IMR-90 (cell line): Measurements from ENCODE around the gene CST5. TPM values are rescaled to one million over a fixed set of nuclear protein-coding genes. Genes with fewer than 3 reads are reported as not detected.

ENCODE experiments used
- ATAC-seq: fragments of 200-7000 bp; cut with Tn5 transposase; 2 replicates; pipeline ENCODE4 v1.9.1; 2020; ENCODE audit warnings: low read depth, mild to moderate bottlenecking, moderate library complexity
- BruUV-seq: library from RNA; stranded (reverse); fragments of 400-500 nt; replicated peaks from 2 replicates; lab custom pipeline; 2021; lab: Mats Ljungman, UMichigan
- CTCF ChIA-PET: fragments of 300-600 bp; formaldehyde crosslinking; extraction: SDS; loops from one replicate; lab custom pipeline; 2021; ENCODE audit warnings: antibody characterized with exemption; lab: Yijun Ruan, JAX
- POLR2A ChIA-PET: fragments of 300-600 bp; sonication (Branson Sonifier 250); formaldehyde crosslinking; loops from one replicate; lab custom pipeline; 2022; ENCODE audit warnings: antibody characterized with exemption; ENCODE audit not compliant: unreplicated experiment; lab: Charles Lee
- DNase-seq: peaks from one replicate; pipeline ENCODE4 v3.0.0; 2013
- H2AFZ ChIP-seq: replicated peaks from 2 replicates; pipeline ENCODE3; 2013; ENCODE audit warnings: low read length, mild to moderate bottlenecking; ENCODE audit not compliant: poor library complexity
- H2AK5ac ChIP-seq: 2 replicates; pipeline ENCODE4 v1.6.1; 2013; ENCODE audit warnings: low read depth, low read length, inconsistent platforms
- H2AK9ac ChIP-seq: replicated peaks from 2 replicates; pipeline ENCODE3; 2013; ENCODE audit warnings: mild to moderate bottlenecking, low read depth, low read length, moderate library complexity; ENCODE audit not compliant: poor library complexity
- H2BK120ac ChIP-seq: 2 replicates; pipeline ENCODE4 v1.6.1; 2013; ENCODE audit warnings: low read depth, low read length, inconsistent platforms
- H2BK15ac ChIP-seq: 3 replicates; pipeline ENCODE4 v1.6.1; 2013; ENCODE audit warnings: low read depth, low read length, inconsistent platforms
- H2BK20ac ChIP-seq: 2 replicates; pipeline ENCODE4 v1.6.1; 2013; ENCODE audit warnings: low read depth, mild to moderate bottlenecking, inconsistent platforms, low read length, moderate library complexity
- H2BK5ac ChIP-seq: 2 replicates; pipeline ENCODE4 v1.6.1; 2013; ENCODE audit warnings: mild to moderate bottlenecking, low read depth, low read length, inconsistent platforms; ENCODE audit not compliant: poor library complexity, severe bottlenecking
- H3K14ac ChIP-seq: replicated peaks from 2 replicates; pipeline ENCODE4 v1.6.1; 2013; ENCODE audit warnings: low read depth, low read length, inconsistent platforms
- H3K18ac ChIP-seq: 2 replicates; pipeline ENCODE4 v1.6.1; 2013; ENCODE audit warnings: low read depth, low read length, control low read depth
- H3K23ac ChIP-seq: 2 replicates; pipeline ENCODE4 v1.6.1; 2013; ENCODE audit warnings: low read depth, low read length, inconsistent platforms
- H3K27ac ChIP-seq: 2 replicates; pipeline ENCODE4 v1.5.1; 2013; ENCODE audit warnings: mild to moderate bottlenecking, control low read depth, low read length; ENCODE audit not compliant: insufficient read depth
- H3K27me3 ChIP-seq: 2 replicates; pipeline ENCODE4 v1.6.1; 2013; ENCODE audit warnings: low read length; ENCODE audit not compliant: control insufficient read depth, insufficient read depth
- H3K36me3 ChIP-seq: 2 replicates; pipeline ENCODE4 v1.6.1; 2013; ENCODE audit warnings: low read length, mixed read lengths; ENCODE audit not compliant: control insufficient read depth, insufficient read depth
- H3K4ac ChIP-seq: 2 replicates; pipeline ENCODE4 v1.6.1; 2013; ENCODE audit warnings: low read depth, low read length, inconsistent platforms
- H3K4me1 ChIP-seq: 2 replicates; pipeline ENCODE4 v1.6.1; 2013; ENCODE audit warnings: low read length, mixed read lengths; ENCODE audit not compliant: control insufficient read depth, insufficient read depth
- H3K4me2 ChIP-seq: 2 replicates; pipeline ENCODE4 v1.6.1; 2013; ENCODE audit warnings: low read depth, mild to moderate bottlenecking, control low read depth, low read length, moderate library complexity
- H3K4me3 ChIP-seq: 2 replicates; pipeline ENCODE4 v1.5.1; 2013; ENCODE audit warnings: low read depth, mild to moderate bottlenecking, control low read depth, low read length, moderate library complexity; ENCODE audit not compliant: insufficient read depth
- H3K56ac ChIP-seq: 2 replicates; pipeline ENCODE4 v1.6.1; 2013; ENCODE audit warnings: low read length, inconsistent platforms; ENCODE audit not compliant: insufficient read depth; ENCODE audit errors: extremely low read depth
- H3K79me1 ChIP-seq, 2 experiments: 2 replicates each; pipeline ENCODE4 v1.6.1; 2013; ENCODE audit warnings: low read length in 2 of 2, inconsistent platforms in 1 of 2, low read depth in 1 of 2
- H3K9ac ChIP-seq: 2 replicates; pipeline ENCODE4 v1.6.1; 2013; ENCODE audit warnings: low read depth, low read length, control low read depth
- H3K9me1 ChIP-seq: 2 replicates; pipeline ENCODE4 v1.6.1; 2013; ENCODE audit warnings: low read length, inconsistent platforms; ENCODE audit not compliant: insufficient read depth
- H3K9me3 ChIP-seq: 2 replicates; pipeline ENCODE4 v1.6.1; 2013; ENCODE audit warnings: low read length; ENCODE audit not compliant: control insufficient read depth, insufficient read depth
- H4K20me1 ChIP-seq: 2 replicates; pipeline ENCODE4 v1.6.1; 2013; ENCODE audit warnings: low read length, inconsistent platforms; ENCODE audit not compliant: insufficient read depth
- H4K5ac ChIP-seq: 2 replicates; pipeline ENCODE4 v1.6.1; 2013; ENCODE audit warnings: mild to moderate bottlenecking, low read depth, low read length, control low read depth
- H4K8ac ChIP-seq, 2 experiments: 2 replicates each; pipeline ENCODE4 v1.6.1; 2013; ENCODE audit warnings: low read depth in 2 of 2, low read length in 2 of 2, control low read depth in 1 of 2, inconsistent platforms in 1 of 2
- H4K91ac ChIP-seq: 2 replicates; pipeline ENCODE4 v1.6.1; 2013; ENCODE audit warnings: low read depth, low read length, inconsistent platforms; ENCODE audit not compliant: insufficient read depth
- BHLHE40 ChIP-seq: fragments of 150-350 bp; IDR thresholded peaks from 2 replicates; pipeline ENCODE4 v1.6.1; 2016; ENCODE audit warnings: mild to moderate bottlenecking, low read depth, low read length
- CEBPB ChIP-seq: IDR thresholded peaks from 2 replicates; pipeline ENCODE4 v1.6.1; 2012; ENCODE audit warnings: low read depth, low read length, improper control_type of control experiment
- CHD1 ChIP-seq: IDR thresholded peaks from 2 replicates; pipeline ENCODE4 v1.6.1; 2012; ENCODE audit warnings: low read depth, low read length, improper control_type of control experiment
- CTCF ChIP-seq: conservative IDR thresholded peaks from 2 replicates; pipeline ENCODE4 v1.5.1; 2012; ENCODE audit warnings: mild to moderate bottlenecking, low read depth, low read length, improper control_type of control experiment
- FOS ChIP-seq: fragments of 150-350 bp; IDR thresholded peaks from 2 replicates; pipeline ENCODE4 v1.6.1; 2016; ENCODE audit warnings: low read depth, low read length
- MAFK ChIP-seq: IDR thresholded peaks from 2 replicates; pipeline ENCODE4 v1.6.1; 2012; ENCODE audit warnings: low read depth, low read length, improper control_type of control experiment
- MAZ ChIP-seq: IDR thresholded peaks from 2 replicates; pipeline ENCODE4 v1.6.1; 2012; ENCODE audit warnings: low read depth, mild to moderate bottlenecking, low read length, improper control_type of control experiment, moderate library complexity, borderline replicate concordance
- MXI1 ChIP-seq: IDR thresholded peaks from 2 replicates; pipeline ENCODE4 v1.6.1; 2012; ENCODE audit warnings: low read depth, mild to moderate bottlenecking, low read length, moderate library complexity, borderline replicate concordance
- NFE2L2 ChIP-seq: fragments of 150-350 bp; IDR thresholded peaks from 2 replicates; pipeline ENCODE4 v1.6.1; 2016; ENCODE audit warnings: low read depth, mild to moderate bottlenecking, low read length
- POLR2A ChIP-seq: IDR thresholded peaks from 2 replicates; pipeline ENCODE4 v1.6.1; 2012; ENCODE audit warnings: mild to moderate bottlenecking, low read depth, low read length
- RAD21 ChIP-seq: IDR thresholded peaks from 2 replicates; pipeline ENCODE4 v1.6.1; 2012; ENCODE audit warnings: low read length, improper control_type of control experiment
- RCOR1 ChIP-seq: IDR thresholded peaks from 2 replicates; pipeline ENCODE4 v1.6.1; 2012; ENCODE audit warnings: mild to moderate bottlenecking, low read length, improper control_type of control experiment; ENCODE audit not compliant: insufficient replicate concordance
- RFX5 ChIP-seq: IDR thresholded peaks from 2 replicates; pipeline ENCODE4 v1.8.0; 2012; ENCODE audit warnings: low read depth, mild to moderate bottlenecking, low read length, moderate library complexity
- SMC3 ChIP-seq: fragments of 150-350 bp; IDR thresholded peaks from 2 replicates; pipeline ENCODE4 v1.6.1; 2016; ENCODE audit warnings: low read depth, mild to moderate bottlenecking, antibody characterized with exemption, low read length, moderate library complexity
- WGBS, 2 experiments: methylation state at CpG; one replicate each; pipeline versions ENCODE4 v1.1.5 to v1.1.7; 2013; ENCODE audit warnings: missing lambda C conversion rate in 2 of 2; ENCODE audit not compliant: insufficient read length in 1 of 2; ENCODE audit errors: extremely low coverage in 2 of 2; 5-methylcytosine and 5-hydroxymethylcytosine counted together
- dilution Hi-C: fragments of 300-500 bp; cut with HindIII; formaldehyde crosslinking; loops from one replicate; pipeline ENCODE4 v1.14.3; 2018; ENCODE audit warnings: low sequenced_read_pairs; ENCODE audit not compliant: unreplicated experiment
- in situ Hi-C: fragments of 300-500 bp; cut with MboI; formaldehyde crosslinking; loops from 3 replicates; pipeline ENCODE4 v1.14.3; 2019; ENCODE audit warnings: low sequenced_read_pairs, inconsistent platforms, mixed read lengths
- intact Hi-C: fragments of 100-400 bp; cut with micrococcal nuclease; formaldehyde crosslinking; loops from 2 replicates; pipeline ENCODE4 v1.10.0; 2022
- polyA plus RNA-seq, 3 experiments: library from polyadenylated mRNA; depleted of rRNA; stranded (reverse); fragments of >200 nt; gene quantifications; 2 replicates each; pipeline ENCODE4 v1.2.3, GENCODE V29; 2012; ENCODE audit warnings: low replicate concordance in 1 of 3
- total RNA-seq: library from RNA; depleted of rRNA; stranded (reverse); fragments of >200 nt; gene quantifications from 2 replicates; pipeline ENCODE4 v1.2.3, GENCODE V29; 2012
- TF ChIP-seq, protein P1 (sequence below): fragments of 150-350 bp; IDR thresholded peaks from 2 replicates; pipeline ENCODE4 v1.6.1; 2016; ENCODE audit warnings: low read depth, mild to moderate bottlenecking, low read length, moderate library complexity, borderline replicate concordance
- TF ChIP-seq, protein P2 (sequence below): fragments of 150-350 bp; IDR thresholded peaks from 2 replicates; pipeline ENCODE4 v1.6.1; 2017; ENCODE audit warnings: mild to moderate bottlenecking, antibody characterized with exemption, low read length, low read depth

CST5 gene
- total and polyA plus RNA-seq, 2 of the 4 experiments (the other 2 are of a cell fraction), result not detected

GRCh38 chr20:23869520-23869919, 10.0 kb downstream of the CST5 start:
- in situ Hi-C loops, result no loop called here
- Histone ChIP-seq H3K4me1 (no peaks in the 10 kb centered on the region), H3K4ac (no peak overlapping the region), H4K8ac (no peak overlapping the region), H3K9ac (no peak overlapping the region), H2AK9ac (no peak overlapping the region), H4K20me1 (no peaks in the 10 kb centered on the region), H3K9me3 (no peaks in the 10 kb centered on the region), H2BK120ac (no peak overlapping the region), H2AFZ (no peak overlapping the region), H2BK15ac (no peak overlapping the region), H4K91ac (no peak overlapping the region), H3K4me3 (no peak overlapping the region), H3K14ac (no peak overlapping the region), H3K56ac (no peak overlapping the region), H3K79me1 (no peaks in the 10 kb centered on the region), H3K27ac (no peak overlapping the region), H3K18ac (no peak overlapping the region), H3K9me1 (no peaks in the 10 kb centered on the region), H2AK5ac (no peak overlapping the region), H3K36me3 (no peaks in the 10 kb centered on the region), H2BK20ac (no peak overlapping the region), H2BK5ac (no peak overlapping the region), H3K27me3 (no peaks in the 10 kb centered on the region), H3K4me2 (no peak overlapping the region), H4K5ac (no peak overlapping the region), H3K23ac (no peak overlapping the region)
- ATAC-seq (no peak), DNase-seq (no peak)
- POLR2A ChIA-PET, result no interaction called here
- intact Hi-C loops, result no loop called here
- dilution Hi-C loops, result no loop called here
- TF ChIP-seq CEBPB, result no peak
- TF ChIP-seq, protein P1, sequence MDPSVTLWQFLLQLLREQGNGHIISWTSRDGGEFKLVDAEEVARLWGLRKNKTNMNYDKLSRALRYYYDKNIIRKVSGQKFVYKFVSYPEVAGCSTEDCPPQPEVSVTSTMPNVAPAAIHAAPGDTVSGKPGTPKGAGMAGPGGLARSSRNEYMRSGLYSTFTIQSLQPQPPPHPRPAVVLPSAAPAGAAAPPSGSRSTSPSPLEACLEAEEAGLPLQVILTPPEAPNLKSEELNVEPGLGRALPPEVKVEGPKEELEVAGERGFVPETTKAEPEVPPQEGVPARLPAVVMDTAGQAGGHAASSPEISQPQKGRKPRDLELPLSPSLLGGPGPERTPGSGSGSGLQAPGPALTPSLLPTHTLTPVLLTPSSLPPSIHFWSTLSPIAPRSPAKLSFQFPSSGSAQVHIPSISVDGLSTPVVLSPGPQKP, result no peak
- TF ChIP-seq RAD21, result no peak
- TF ChIP-seq, protein P2, sequence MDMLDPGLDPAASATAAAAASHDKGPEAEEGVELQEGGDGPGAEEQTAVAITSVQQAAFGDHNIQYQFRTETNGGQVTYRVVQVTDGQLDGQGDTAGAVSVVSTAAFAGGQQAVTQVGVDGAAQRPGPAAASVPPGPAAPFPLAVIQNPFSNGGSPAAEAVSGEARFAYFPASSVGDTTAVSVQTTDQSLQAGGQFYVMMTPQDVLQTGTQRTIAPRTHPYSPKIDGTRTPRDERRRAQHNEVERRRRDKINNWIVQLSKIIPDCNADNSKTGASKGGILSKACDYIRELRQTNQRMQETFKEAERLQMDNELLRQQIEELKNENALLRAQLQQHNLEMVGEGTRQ, result no peak
- no peak for TF ChIP-seq RCOR1
- no peak for TF ChIP-seq RFX5
- TF ChIP-seq FOS, result no peak
- TF ChIP-seq MXI1, result no peak
- no peak for TF ChIP-seq MAFK
- TF ChIP-seq CHD1, result no peak
- no peak for TF ChIP-seq MAZ
- TF ChIP-seq CTCF, result no peak
- no peak for TF ChIP-seq POLR2A
- no peak for TF ChIP-seq NFE2L2
- TF ChIP-seq BHLHE40, result no peak
- TF ChIP-seq SMC3, result no peak
- no TSS peak for BruUV-seq
- no CpG with 5 or more reads among the region's 2 CpGs for WGBS, 2 experiments
- CTCF ChIA-PET, result no interaction called here
